Ovary (tissue), 9 donors: ENCODE measurements around the gene RANBP3. TPM values are rescaled to one million over a fixed set of nuclear protein-coding genes. Genes with fewer than 3 reads are reported as not detected.
"Not testable (repeated sequence)": the region's sequence is repeated elsewhere in the genome, so short reads cannot be mapped to it uniquely, and the experiment has no call there.

Source experiments
- DNase-seq, 5 donors: peaks; one replicate each; pipeline ENCODE4 v3.0.0-alpha.2; 2019 to 2020
- H3K27ac ChIP-seq, 2 donors: fragments of 200-600 bp; one replicate each; pipeline versions ENCODE4 v1.5.1 to v1.8.0; 2019 to 2022
- H3K27me3 ChIP-seq: fragments of 200-600 bp; one replicate; pipeline ENCODE4 v1.8.0; 2022
- H3K36me3 ChIP-seq: fragments of 200-600 bp; sonication (generic); one replicate; pipeline ENCODE4 v1.5.1; 2019
- H3K4me1 ChIP-seq: one replicate; pipeline ENCODE4 v1.8.1; 2013; ENCODE audit warnings: mild to moderate bottlenecking, moderate library complexity; ENCODE audit not compliant: insufficient read depth
- H3K4me3 ChIP-seq: fragments of 200-600 bp; sonication (generic); one replicate; pipeline ENCODE4 v1.5.1; 2017
- H3K9me3 ChIP-seq, 2 donors: fragments of 200-600 bp in 1 of 2; sonication (generic) in 1 of 2; one replicate each; pipeline versions ENCODE4 v1.5.1 to v1.8.1; 2013 to 2019; ENCODE audit warnings: mild to moderate bottlenecking in 1 of 2, moderate library complexity in 1 of 2
- EP300 ChIP-seq: sonication (generic); formaldehyde crosslinking; IDR thresholded peaks from one replicate; pipeline ENCODE4 v1.6.1; 2017; ENCODE audit warnings: antibody characterized with exemption
- POLR2A ChIP-seq: fragments of 450-650 bp; IDR thresholded peaks from one replicate; pipeline ENCODE4 v1.6.1; 2017; ENCODE audit warnings: antibody characterized with exemption, mild to moderate bottlenecking, moderate library complexity
- WGBS, 3 donors: extraction: QIAGEN DNeasy Blood & Tissue Kit in 1 of 3; methylation state at CpG; one replicate each; pipeline versions ENCODE4 v1.1.5 to v1.1.7; 2013 to 2017; 5-methylcytosine and 5-hydroxymethylcytosine counted together
- intact Hi-C, 4 donors: fragments of 100-400 bp; cut with DNase I; formaldehyde crosslinking; loops; one replicate each; pipeline versions ENCODE4 v1.11.0 to v1.15.1; 2022 to 2023
- polyA plus RNA-seq, 2 donors: library from polyadenylated mRNA; stranded (reverse); fragments of 200-250 nt in 1 of 2; fragments of 350-450 nt in 1 of 2; fragmentation: Illumina TruSeq in 1 of 2; extraction: RNeasy Lipid Tissue Mini Kit (QIAGEN cat#74804) in 1 of 2; gene quantifications; one replicate each; pipeline ENCODE4 v1.2.3, GENCODE V29; 2013 to 2014
- total RNA-seq, 7 donors: library from RNA; depleted of rRNA in 2 of 7; stranded (reverse); fragments of >200 nt in 2 of 7; fragmentation: NEBNext Ultra II Directional in 3 of 7; extraction: Animal tissue kit (Norgen Biotek cat#: 25700) in 3 of 7; gene quantifications; one replicate each; pipeline versions ENCODE4 v1.1.0 to v1.2.4, GENCODE V29; 2016 to 2023
- TF ChIP-seq, protein P1 (sequence below), 3 donors: fragments of 450-650 bp in 2 of 3; fragments of 200-600 bp in 1 of 3; IDR thresholded peaks; one replicate each; pipeline versions ENCODE4 v1.5.1 to v1.8.0; 2016 to 2022; ENCODE audit warnings: antibody characterized with exemption in 3 of 3, mild to moderate bottlenecking in 1 of 3
- donor health status: DM: no; HTN: no; CAD: no; lungs with moderate emphysema.
- donor health status: DM: no; HTN: no; CAD: no.
- donor health status: Bipolar disorder and iron deficiency.
- donor health status: DM: yes; HTN: yes; CAD: no.
- donor health status: DM: no; HTN: no; CAD: no.
- donor health status: DM: yes; HTN: yes; CAD: no.

The RANBP3 gene
- total and polyA plus RNA-seq, 9 donors, result 54.0 to 88.4 (median 67.9) TPM

DNA sequence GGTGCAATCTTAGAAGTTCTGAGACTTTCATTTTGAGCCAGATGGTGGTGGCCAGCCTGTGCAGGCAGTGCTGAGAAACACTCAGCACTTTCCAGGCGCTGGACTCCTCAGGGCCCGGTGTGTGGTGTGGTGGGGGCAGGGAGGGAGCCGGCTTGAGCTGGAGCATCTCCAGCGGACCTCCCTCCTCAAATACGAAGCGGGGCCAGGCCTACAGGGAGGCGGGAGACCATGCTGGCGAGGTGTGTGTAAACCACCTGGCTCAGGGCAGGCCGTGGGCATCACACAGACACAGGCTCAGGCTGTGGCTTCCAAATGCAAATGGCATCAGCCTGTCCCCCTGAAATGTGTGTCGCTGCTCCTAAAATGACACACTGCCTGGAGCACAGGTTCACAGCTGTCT lies 33.3 kb upstream of the RANBP3 start:
- Histone ChIP-seq H3K9me3 (no peaks in the 10 kb centered on the region), H3K36me3 (no peaks in the 10 kb centered on the region), H3K4me3 (no peak overlapping the region), H3K27me3 (no peaks in the 10 kb centered on the region), H3K27ac (no peak overlapping the region), H3K4me1 (no peaks in the 10 kb centered on the region)
- intact Hi-C loops, result no loop called here
- WGBS, 3 donors, result 42 to 57% (median 48%) methylated on average over 10 of the region's 10 CpGs
- DNase-seq, result no peak
- TF ChIP-seq POLR2A (no peak), EP300 (no peak)
- TF ChIP-seq, protein P1, sequence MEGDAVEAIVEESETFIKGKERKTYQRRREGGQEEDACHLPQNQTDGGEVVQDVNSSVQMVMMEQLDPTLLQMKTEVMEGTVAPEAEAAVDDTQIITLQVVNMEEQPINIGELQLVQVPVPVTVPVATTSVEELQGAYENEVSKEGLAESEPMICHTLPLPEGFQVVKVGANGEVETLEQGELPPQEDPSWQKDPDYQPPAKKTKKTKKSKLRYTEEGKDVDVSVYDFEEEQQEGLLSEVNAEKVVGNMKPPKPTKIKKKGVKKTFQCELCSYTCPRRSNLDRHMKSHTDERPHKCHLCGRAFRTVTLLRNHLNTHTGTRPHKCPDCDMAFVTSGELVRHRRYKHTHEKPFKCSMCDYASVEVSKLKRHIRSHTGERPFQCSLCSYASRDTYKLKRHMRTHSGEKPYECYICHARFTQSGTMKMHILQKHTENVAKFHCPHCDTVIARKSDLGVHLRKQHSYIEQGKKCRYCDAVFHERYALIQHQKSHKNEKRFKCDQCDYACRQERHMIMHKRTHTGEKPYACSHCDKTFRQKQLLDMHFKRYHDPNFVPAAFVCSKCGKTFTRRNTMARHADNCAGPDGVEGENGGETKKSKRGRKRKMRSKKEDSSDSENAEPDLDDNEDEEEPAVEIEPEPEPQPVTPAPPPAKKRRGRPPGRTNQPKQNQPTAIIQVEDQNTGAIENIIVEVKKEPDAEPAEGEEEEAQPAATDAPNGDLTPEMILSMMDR (IDR thresholded peaks at IDR 0.05), result no peak

DNA sequence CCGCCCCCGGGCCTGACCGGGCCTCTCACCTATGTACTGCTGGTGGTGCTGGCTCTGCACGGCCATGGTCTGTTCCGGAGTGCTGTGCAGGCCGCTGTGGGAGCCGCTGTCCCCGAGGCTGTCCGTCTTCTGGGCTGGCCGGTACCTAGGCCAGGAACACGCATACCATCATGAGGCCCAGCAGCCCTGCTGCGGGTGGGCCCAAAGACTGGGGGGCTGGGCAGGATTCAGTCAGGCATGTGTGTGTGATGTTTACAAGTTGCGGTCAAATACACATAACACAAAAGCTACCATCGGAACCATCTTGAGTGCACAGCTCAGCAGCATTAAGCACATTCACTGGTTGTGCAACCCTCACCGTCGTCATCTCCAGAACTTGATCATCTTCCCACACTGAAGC lies 32.2 kb upstream of the RANBP3 start:
- Histone ChIP-seq H3K4me3 (no peak overlapping the region), H3K4me1 (no peaks in the 10 kb centered on the region), H3K36me3 (no peaks in the 10 kb centered on the region), H3K9me3 (no peaks in the 10 kb centered on the region), H3K27ac (no peak overlapping the region), H3K27me3 (no peaks in the 10 kb centered on the region)
- WGBS, 3 donors, result 92 to 93% (median 93%) methylated on average over 16 of the region's 16 CpGs
- TF ChIP-seq, protein P1 (IDR thresholded peaks at IDR 0.05), result no peak
- no peak for TF ChIP-seq POLR2A
- TF ChIP-seq EP300, result no peak
- no peak for DNase-seq
- intact Hi-C loops, result no loop called here

DNA sequence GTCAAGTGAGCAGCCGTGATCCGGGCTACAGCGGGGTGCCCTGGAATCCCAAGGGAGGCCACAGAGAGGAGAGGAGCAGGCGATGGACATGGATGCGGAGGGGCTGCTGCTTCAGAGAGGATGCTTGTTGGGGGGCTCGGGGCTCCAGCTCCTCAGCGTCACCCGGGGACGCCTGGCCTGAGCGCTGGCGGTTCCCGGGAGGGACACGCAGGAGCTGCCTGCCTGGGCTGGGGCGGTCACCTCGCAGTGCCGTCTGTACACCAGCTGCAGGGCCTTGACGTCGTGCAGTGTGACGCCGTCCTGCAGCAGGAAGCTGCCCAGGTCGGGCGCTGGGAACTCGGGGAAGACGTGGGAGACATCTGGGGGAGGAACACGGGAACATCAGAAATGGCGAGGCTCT lies 29.9 kb upstream of the RANBP3 start:
- no peak for TF ChIP-seq POLR2A
- TF ChIP-seq EP300, result no peak
- TF ChIP-seq, protein P1 (IDR thresholded peaks at IDR 0.05), result no peak
- WGBS, 3 donors, result 80 to 86% (median 83%) methylated on average over 26 of the region's 26 CpGs
- no peaks in the 10 kb centered on the region for H3K36me3 ChIP-seq

DNA sequence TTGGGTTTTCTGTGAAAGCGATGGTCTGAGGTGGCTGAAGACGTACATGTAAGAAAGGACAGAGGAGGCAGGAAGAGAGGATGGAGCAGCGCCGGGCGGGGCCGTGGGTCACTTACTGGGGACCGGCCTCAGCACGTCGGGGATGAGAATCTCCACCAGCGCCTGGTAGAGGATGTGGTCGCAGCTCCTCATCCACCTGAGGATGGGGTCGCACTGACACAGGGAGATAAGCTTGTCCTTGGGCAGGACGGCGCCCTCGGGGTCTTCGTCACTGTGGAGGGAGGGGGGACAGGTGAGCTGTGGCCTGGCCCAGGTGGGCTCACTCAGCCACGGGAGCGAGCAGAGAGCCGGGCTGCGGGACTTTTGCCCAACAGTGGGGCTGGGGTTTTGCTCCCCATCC lies 29.0 kb upstream of the RANBP3 start:
- intact Hi-C loops, result no loop called here
- Histone ChIP-seq H3K9me3 (no peaks in the 10 kb centered on the region), H3K4me3 (no peak overlapping the region), H3K4me1 (no peaks in the 10 kb centered on the region), H3K27ac (no peak overlapping the region), H3K36me3 (no peaks in the 10 kb centered on the region), H3K27me3 (no peaks in the 10 kb centered on the region)
- WGBS, 3 donors, result 87 to 93% (median 92%) methylated on average over 20 of the region's 20 CpGs
- DNase-seq, result no peak
- TF ChIP-seq POLR2A (no peak), EP300 (no peak)
- TF ChIP-seq, protein P1 (IDR thresholded peaks at IDR 0.05), result no peak

More for the DNA sequence above, 29.9 kb upstream of the RANBP3 start:
- no peaks in the 10 kb centered on the region for H3K9me3 ChIP-seq
- no peak overlapping the region for H3K4me3 ChIP-seq
- intact Hi-C loops, result no loop called here
- H3K4me1 ChIP-seq, result no peaks in the 10 kb centered on the region
- no peaks in the 10 kb centered on the region for H3K27me3 ChIP-seq
- no peak overlapping the region for H3K27ac ChIP-seq
- DNase-seq, result no peak

DNA sequence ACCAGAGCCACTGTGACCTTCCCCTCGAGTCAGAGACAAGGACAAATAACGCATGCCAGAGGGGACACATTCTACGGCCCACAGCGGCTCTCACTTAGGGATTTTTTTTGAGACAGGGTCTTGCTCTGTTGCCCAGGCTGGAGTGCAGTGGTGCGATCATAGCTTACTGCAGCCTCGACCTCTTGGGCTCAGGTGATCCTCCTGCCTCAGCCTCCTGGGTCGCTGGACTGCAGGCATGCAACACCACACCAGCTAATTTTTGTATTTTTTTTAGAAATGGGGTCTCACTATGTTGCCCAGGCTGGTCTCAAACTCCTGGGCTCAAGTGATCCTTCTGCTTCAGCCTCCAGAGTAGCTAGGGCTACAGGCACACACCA lies 28.1 kb upstream of the RANBP3 start:
- DNase-seq, H3K36me3 ChIP-seq, intact Hi-C loops, H3K27me3 ChIP-seq, H3K4me3 ChIP-seq, H3K4me1 ChIP-seq, H3K9me3 ChIP-seq, H3K27ac ChIP-seq: not testable (repeated sequence)
- 93 to 96% (median 95%) methylated on average over 7 of the region's 7 CpGs for WGBS, 3 donors
